ENCODE data around the gene ROR2.

The ROR2 gene

GRCh38 chr9:91583161-91583875 lies 366.7 kb downstream of the ROR2 start:
- no peak for TF ChIP-seq CTCF (IDR thresholded peaks at IDR 0.05)

- no peak for TF ChIP-seq CTCF (IDR thresholded peaks at IDR 0.05)
These were observed 367.8 kb downstream of the ROR2 start for GRCh38 chr9:91582181-91582580.

- TF ChIP-seq CTCF (IDR thresholded peaks at IDR 0.05): no peak
These were observed 369.9 kb downstream of the ROR2 start for GRCh38 chr9:91580136-91580535.

- TF ChIP-seq CTCF (IDR thresholded peaks at IDR 0.05): no peak
These were observed 371.1 kb downstream of the ROR2 start for GRCh38 chr9:91578911-91579310.

- TF ChIP-seq CTCF (IDR thresholded peaks at IDR 0.05): no peak
These were observed 372.4 kb downstream of the ROR2 start for GRCh38 chr9:91577633-91578061.

GRCh38 chr9:91572811-91573210 lies 377.2 kb downstream of the ROR2 start:
- TF ChIP-seq CTCF (IDR thresholded peaks at IDR 0.05): no peak

- no peak for TF ChIP-seq CTCF (IDR thresholded peaks at IDR 0.05)
These were observed 378.0 kb downstream of the ROR2 start for GRCh38 chr9:91572044-91572443.

GRCh38 chr9:91571036-91571435 lies 379.0 kb downstream of the ROR2 start:
- TF ChIP-seq CTCF (IDR thresholded peaks at IDR 0.05): no peak
